Lung (tissue), 12 donors: Measurements from ENCODE around the gene TXNRD2. TPM values are rescaled to one million over a fixed set of nuclear protein-coding genes. Genes with fewer than 3 reads are reported as not detected.

Experiments used
- ATAC-seq: fragments of 200-7000 bp; cut with Tn5 transposase; one replicate; pipeline ENCODE4 v1.9.1; 2020; ENCODE audit warnings: moderate number of reproducible peaks; ENCODE audit not compliant: insufficient read depth, low FRiP score
- DNase-seq, 3 donors: peaks; one replicate each; pipeline ENCODE4 v3.0.0-alpha.2; 2013 to 2017
- H3K27ac ChIP-seq, 2 donors: one replicate each; pipeline ENCODE4 v1.5.1; 2013; ENCODE audit warnings: mild to moderate bottlenecking in 2 of 2, moderate library complexity in 2 of 2, control low read depth in 1 of 2, inconsistent platforms in 1 of 2, low read depth in 1 of 2, low read length in 1 of 2
- H3K27me3 ChIP-seq, 3 donors: one replicate each; pipeline ENCODE4 v1.5.1; 2013; ENCODE audit warnings: low read length in 2 of 3; ENCODE audit not compliant: control insufficient read depth in 3 of 3, insufficient read depth in 3 of 3
- H3K36me3 ChIP-seq, 4 donors: one replicate each; pipeline ENCODE4 v1.5.1; 2013; ENCODE audit warnings: low read length in 4 of 4, mild to moderate bottlenecking in 1 of 4, moderate library complexity in 1 of 4; ENCODE audit not compliant: control insufficient read depth in 4 of 4, insufficient read depth in 4 of 4
- H3K4me1 ChIP-seq, 5 donors: one replicate each; pipeline ENCODE4 v1.5.1; 2013; ENCODE audit warnings: low read length in 5 of 5, mild to moderate bottlenecking in 2 of 5, moderate library complexity in 1 of 5; ENCODE audit not compliant: control insufficient read depth in 5 of 5, insufficient read depth in 5 of 5
- H3K4me3 ChIP-seq: one replicate; pipeline ENCODE4 v1.5.1; 2013; ENCODE audit warnings: mild to moderate bottlenecking, control low read depth, moderate library complexity
- H3K9ac ChIP-seq, 2 donors: one replicate each; pipeline ENCODE4 v1.5.1; 2013; ENCODE audit warnings: low read length in 2 of 2, control low read depth in 1 of 2; ENCODE audit not compliant: insufficient read depth in 1 of 2
- H3K9me3 ChIP-seq, 4 donors: one replicate each; pipeline ENCODE4 v1.5.1; 2013; ENCODE audit warnings: low read length in 3 of 4, mild to moderate bottlenecking in 1 of 4, moderate library complexity in 1 of 4; ENCODE audit not compliant: control insufficient read depth in 4 of 4, insufficient read depth in 3 of 4
- CTCF ChIP-seq: IDR thresholded peaks from 2 replicates; pipeline ENCODE4 v1.5.1; 2012; ENCODE audit warnings: mild to moderate bottlenecking; ENCODE audit errors: control extremely low read depth, extremely low read depth
- WGBS, 2 donors: extraction: QIAGEN DNeasy Blood & Tissue Kit; methylation state at CpG; one replicate each; pipeline ENCODE4 v1.1.7; 2013; 5-methylcytosine and 5-hydroxymethylcytosine counted together
- polyA plus RNA-seq, 2 donors: library from polyadenylated mRNA; stranded (reverse); fragments of 200-250 nt; gene quantifications; one replicate each; pipeline ENCODE4 v1.2.1, GENCODE V29; 2013
- total RNA-seq, 2 donors: library from RNA; depleted of rRNA in 1 of 2; stranded (reverse); fragments of >200 nt in 1 of 2; gene quantifications; one replicate each; pipeline ENCODE4 v1.2.1, GENCODE V29; 2014 to 2021
- donor health status: control.
- donor health status: control.
- donor health status: Bipolar disorder and iron deficiency.
- donor health status: healthy.
- donor health status: DM: yes; HTN: yes; CAD: no.

TXNRD2 gene
- total and polyA plus RNA-seq, 4 donors = 20.3 to 59.2 (median 32.2) TPM

DNA sequence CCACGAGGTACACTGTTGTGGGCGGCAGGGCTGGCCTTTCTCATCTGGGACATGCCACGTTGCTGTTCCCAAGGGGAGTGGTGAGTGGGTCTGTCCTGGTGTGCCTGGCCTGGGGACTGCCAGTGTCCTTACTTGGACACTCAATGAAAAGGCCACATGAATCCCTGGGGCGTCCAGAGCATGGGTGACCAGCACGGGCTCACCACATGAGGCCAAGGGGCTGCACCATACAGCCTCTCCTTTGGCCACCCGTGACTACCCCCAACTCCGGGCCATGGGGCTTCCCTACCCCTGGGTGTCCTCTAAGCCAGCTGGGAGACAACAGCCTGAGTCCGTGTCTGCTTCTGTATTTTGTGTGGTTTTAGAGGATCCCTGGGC, 20.2 kb upstream of the TXNRD2 start:
- H3K9ac ChIP-seq = no peak overlapping the region
- ATAC-seq = no peak
- WGBS, 2 donors = 81 to 89% methylated on average over 8 of the region's 8 CpGs
- peaks cover 0 to 19% (median 1%) of the 10 kb centered on the region in 4 donors for H3K36me3 ChIP-seq
- H3K4me1 ChIP-seq = peaks cover 0 to 31% (median 7%) of the 10 kb centered on the region in 5 donors
- no peak for TF ChIP-seq CTCF
- no peak for DNase-seq
- H3K27me3 ChIP-seq = no peaks in the 10 kb centered on the region
- H3K27ac ChIP-seq = no peak overlapping the region
- H3K9me3 ChIP-seq = no peaks in the 10 kb centered on the region
- H3K4me3 ChIP-seq = no peak overlapping the region

DNA sequence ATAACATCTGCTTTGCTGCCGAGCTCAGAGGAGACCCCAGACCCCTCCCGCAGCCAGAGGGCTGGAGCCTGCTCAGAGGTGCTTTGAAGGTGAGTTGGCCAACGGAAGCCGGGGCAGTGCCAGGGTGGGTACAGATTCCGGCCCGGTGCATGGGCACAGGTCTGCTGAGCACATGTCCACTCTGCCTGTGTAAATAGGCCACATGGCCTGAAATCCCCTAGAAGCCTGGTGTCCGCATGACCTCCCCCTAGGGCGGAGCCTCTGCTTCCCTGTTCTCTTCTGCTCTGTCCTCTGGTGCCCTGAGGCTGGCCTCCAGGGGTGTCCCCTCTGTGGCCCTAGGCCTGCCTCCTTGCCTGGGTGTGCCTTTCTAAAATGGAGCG, 19.6 kb upstream of the TXNRD2 start:
- no peak overlapping the region for H3K27ac ChIP-seq
- H3K27me3 ChIP-seq = no peaks in the 10 kb centered on the region
- peaks cover 0 to 31% (median 7%) of the 10 kb centered on the region in 5 donors for H3K4me1 ChIP-seq
- no peaks in the 10 kb centered on the region for H3K9me3 ChIP-seq
- ATAC-seq (no peak), DNase-seq (no peak)
- peaks cover 0 to 16% (median 1%) of the 10 kb centered on the region in 4 donors for H3K36me3 ChIP-seq
- no peak for TF ChIP-seq CTCF
- WGBS, 2 donors = 91 to 94% methylated on average over 9 of the region's 9 CpGs
- no peak overlapping the region for H3K9ac ChIP-seq
- no peak overlapping the region for H3K4me3 ChIP-seq

GRCh38 chr22:19960491-19961200, 19.0 kb upstream of the TXNRD2 start:
- Histone ChIP-seq H3K36me3 (peaks cover 0 to 16% (median 1%) of the 10 kb centered on the region in 4 donors), H3K9ac (no peak overlapping the region), H3K27me3 (no peaks in the 10 kb centered on the region), H3K9me3 (no peaks in the 10 kb centered on the region), H3K27ac (no peak overlapping the region), H3K4me3 (no peak overlapping the region), H3K4me1 (peaks cover 0 to 33% (median 7%) of the 10 kb centered on the region in 5 donors)
- TF ChIP-seq CTCF = no peak
- ATAC-seq (no peak), DNase-seq (no peak)
- WGBS, 2 donors = 92 to 94% methylated on average over 12 of the region's 12 CpGs
